HepG2 (cell line): ENCODE measurements around the gene LCAT. TPM values are rescaled to one million over a fixed set of nuclear protein-coding genes. Genes with fewer than 3 reads are reported as not detected.

Source experiments
- ATF7 ChIP-seq, 2 experiments: fragments of 450-650 bp in 1 of 2; sonication (generic) in 1 of 2; formaldehyde crosslinking in 1 of 2; IDR thresholded peaks; 2 replicates each; pipeline versions ENCODE4 v1.4.0 to v1.6.1; 2016 to 2020; ENCODE audit warnings: antibody characterized with exemption in 1 of 2, mild to moderate bottlenecking in 1 of 2, missing genetic modification reagents in 1 of 2
- DMTF1 ChIP-seq: sonication (generic); formaldehyde crosslinking; IDR thresholded peaks from 2 replicates; pipeline ENCODE4 v1.4.0; 2020; ENCODE audit warnings: mild to moderate bottlenecking, missing genetic modification reagents
- HNRNPK ChIP-seq: fragments of 200-400 bp; formaldehyde crosslinking; IDR thresholded peaks from 2 replicates; pipeline ENCODE4 v1.6.1; 2018; ENCODE audit warnings: low read length, low read depth, moderate library complexity, mild to moderate bottlenecking; ENCODE audit not compliant: poor library complexity, severe bottlenecking
- KAT2B ChIP-seq: fragments of 150-350 bp; IDR thresholded peaks from 2 replicates; pipeline ENCODE4 v1.6.1; 2014; ENCODE audit warnings: low read depth, low read length, borderline replicate concordance
- MED1 ChIP-seq: sonication (generic); formaldehyde crosslinking; IDR thresholded peaks from 2 replicates; pipeline ENCODE4 v1.4.0; 2020; ENCODE audit warnings: missing genetic modification reagents
- NCOA2 ChIP-seq: sonication (generic); formaldehyde crosslinking; IDR thresholded peaks from 2 replicates; pipeline ENCODE4 v1.8.0; 2022; ENCODE audit warnings: inconsistent platforms
- NONO ChIP-seq, 2 experiments: fragments of 450-650 bp in 1 of 2; sonication (generic) in 1 of 2; formaldehyde crosslinking in 1 of 2; IDR thresholded peaks in 1 of 2; conservative IDR thresholded peaks in 1 of 2; 2 replicates each; pipeline versions ENCODE4 v1.6.1 to v1.8.0; 2017 to 2022; ENCODE audit warnings: mild to moderate bottlenecking in 1 of 2, missing genetic modification reagents in 1 of 2, moderate library complexity in 1 of 2
- NR2F6 ChIP-seq, 2 experiments: IDR thresholded peaks; 2 replicates each; pipeline ENCODE4 v1.6.1; 2016; ENCODE audit warnings: antibody characterized with exemption in 1 of 2, mild to moderate bottlenecking in 1 of 2
- POGZ ChIP-seq: sonication (generic); formaldehyde crosslinking; IDR thresholded peaks from 2 replicates; pipeline ENCODE4 v1.4.0; 2020; ENCODE audit warnings: mild to moderate bottlenecking, missing genetic modification reagents
- SMC3 ChIP-seq: IDR thresholded peaks from 2 replicates; pipeline ENCODE4 v1.6.1; 2011; ENCODE audit warnings: low read length, improper control_type of control experiment
- TBL1XR1 ChIP-seq: fragments of 150-350 bp; IDR thresholded peaks from 2 replicates; pipeline ENCODE4 v1.6.1; 2014; ENCODE audit warnings: borderline replicate concordance, low read length; ENCODE audit not compliant: partially characterized antibody
- ZNF276 ChIP-seq: sonication (generic); formaldehyde crosslinking; IDR thresholded peaks from 2 replicates; pipeline ENCODE4 v1.4.0; 2020; ENCODE audit warnings: mild to moderate bottlenecking, low read depth, missing genetic modification reagents
- ZNF318 ChIP-seq: sonication (generic); formaldehyde crosslinking; IDR thresholded peaks from 2 replicates; pipeline ENCODE4 v1.4.0; 2020; ENCODE audit warnings: mild to moderate bottlenecking, missing genetic modification reagents
- ZNF354B ChIP-seq: sonication (generic); formaldehyde crosslinking; IDR thresholded peaks from 2 replicates; pipeline ENCODE4 v1.8.0; 2022; ENCODE audit warnings: mild to moderate bottlenecking, missing genetic modification reagents
- ZNF446 ChIP-seq: sonication (generic); formaldehyde crosslinking; IDR thresholded peaks from 2 replicates; pipeline ENCODE4 v1.5.0; 2020; ENCODE audit warnings: mild to moderate bottlenecking, missing genetic modification reagents
- ZNF460 ChIP-seq: sonication (generic); formaldehyde crosslinking; IDR thresholded peaks from 2 replicates; pipeline ENCODE4 v1.5.1; 2020; ENCODE audit warnings: missing genetic modification reagents, mild to moderate bottlenecking, borderline replicate concordance
- ZNF614 ChIP-seq: IDR thresholded peaks from 2 replicates; pipeline ENCODE4 v1.6.1; 2018; ENCODE audit warnings: missing biosample characterization, missing genetic modification reagents, inconsistent platforms, borderline replicate concordance
- polyA plus RNA-seq, 8 experiments: library from polyadenylated mRNA; depleted of rRNA in 3 of 8; stranded (reverse) in 7 of 8; unstranded in 1 of 8; fragments of >200 nt; fragmentation: Illumina TruSeq in 4 of 8; extraction: Trizol in 4 of 8; gene quantifications; 2 replicates each; pipeline versions ENCODE4 v1.2.1 to v1.2.3, GENCODE V29; 2011 to 2016; ENCODE audit warnings: low read depth in 4 of 8, missing spikeins in 1 of 8, mixed read lengths in 1 of 8; ENCODE audit not compliant: insufficient read depth in 1 of 8
- total RNA-seq, 5 experiments: library from RNA; depleted of rRNA; stranded (reverse); fragments of >200 nt; fragmentation: Illumina TruSeq; extraction: Trizol; gene quantifications; 2 replicates each; pipeline ENCODE4 v1.2.3, GENCODE V29; 2016; ENCODE audit warnings: low read depth in 1 of 5

The LCAT gene
- total and polyA plus RNA-seq, 2 of the 13 experiments (the other 11 are each of a cell fraction or from before 2014, with no cell fraction given) = 36.1 to 38.9 TPM

- 0 out of 2 replicates have a peak, but pooled peaks have one; percentile 26 for TF ChIP-seq ZNF318 (CRISPR knock-in tag)
- no peak for TF ChIP-seq ZNF354B
- 0 out of 2 replicates have a peak, but pooled peaks have one; percentile 0 for TF ChIP-seq SMC3
- TF ChIP-seq POGZ = peak; percentile 51; the same call in 1 of the 2 replicates
- peak; percentile 72; the same call in 1 of the 2 replicates for TF ChIP-seq ZNF460 (CRISPR knock-in tag)
- TF ChIP-seq DMTF1 (CRISPR knock-in tag) = 0 out of 2 replicates have a peak, but pooled peaks have one; percentile 3
- TF ChIP-seq NONO (IDR thresholded peaks at IDR 0.05) = no peak
- TF ChIP-seq NONO (CRISPR knock-in tag; conservative IDR thresholded peaks at IDR 0.05) = peak; percentile 79
- no peak; the same call in 1 of the 2 replicates for TF ChIP-seq ZNF614 (CRISPR knock-in tag)
- peak; percentile 70 for TF ChIP-seq MED1 (CRISPR knock-in tag)
- peak; percentile 98 for TF ChIP-seq NR2F6 (IDR thresholded peaks at IDR 0.05)
- peak; percentile 98 for TF ChIP-seq NR2F6 (CRISPR knock-in tag; IDR thresholded peaks at IDR 0.05)
- TF ChIP-seq TBL1XR1 = no peak
- no peak for TF ChIP-seq HNRNPK
- peak; percentile 76 for TF ChIP-seq NCOA2 (CRISPR knock-in tag)
- no peak for TF ChIP-seq ZNF446 (CRISPR knock-in tag)
- TF ChIP-seq ATF7 (IDR thresholded peaks at IDR 0.05) = no peak
- TF ChIP-seq ATF7 (CRISPR knock-in tag; IDR thresholded peaks at IDR 0.05) = no peak
- no peak for TF ChIP-seq KAT2B
- TF ChIP-seq ZNF276 = no peak
Observed at GRCh38 chr16:67943256-67943618, 683 bp downstream of the LCAT start (continued).
